NCI-H226 (cell line): ENCODE measurements around the gene EYA2.
"Not testable (repeated sequence)": the region's sequence is repeated elsewhere in the genome, so short reads cannot be mapped to it uniquely, and the experiment has no call there.

Experiments
- DNase-seq: peaks from one replicate; pipeline ENCODE4 v3.0.0-alpha.2; 2015

Gene EYA2

DNA sequence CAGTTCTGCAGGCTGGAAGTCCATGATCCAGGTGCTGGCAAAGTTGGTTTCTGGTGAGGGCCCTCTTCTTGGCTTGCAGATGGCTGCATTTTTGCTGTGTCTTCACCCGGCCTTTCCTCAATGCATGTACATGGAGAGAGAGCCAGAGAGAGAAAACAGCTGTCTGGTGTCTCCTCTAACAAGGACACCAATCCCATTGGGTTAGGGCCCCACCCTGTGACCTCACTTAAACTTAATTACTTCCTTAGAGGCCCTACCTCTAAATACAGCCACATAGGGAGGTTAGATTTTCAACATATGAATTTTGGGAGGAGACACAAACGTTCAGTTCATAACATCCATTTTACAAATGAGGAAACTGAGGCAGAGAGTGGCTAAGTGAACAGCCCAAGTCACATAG, 259.4 kb downstream of the EYA2 start:
- DNase-seq, result no peak

DNA sequence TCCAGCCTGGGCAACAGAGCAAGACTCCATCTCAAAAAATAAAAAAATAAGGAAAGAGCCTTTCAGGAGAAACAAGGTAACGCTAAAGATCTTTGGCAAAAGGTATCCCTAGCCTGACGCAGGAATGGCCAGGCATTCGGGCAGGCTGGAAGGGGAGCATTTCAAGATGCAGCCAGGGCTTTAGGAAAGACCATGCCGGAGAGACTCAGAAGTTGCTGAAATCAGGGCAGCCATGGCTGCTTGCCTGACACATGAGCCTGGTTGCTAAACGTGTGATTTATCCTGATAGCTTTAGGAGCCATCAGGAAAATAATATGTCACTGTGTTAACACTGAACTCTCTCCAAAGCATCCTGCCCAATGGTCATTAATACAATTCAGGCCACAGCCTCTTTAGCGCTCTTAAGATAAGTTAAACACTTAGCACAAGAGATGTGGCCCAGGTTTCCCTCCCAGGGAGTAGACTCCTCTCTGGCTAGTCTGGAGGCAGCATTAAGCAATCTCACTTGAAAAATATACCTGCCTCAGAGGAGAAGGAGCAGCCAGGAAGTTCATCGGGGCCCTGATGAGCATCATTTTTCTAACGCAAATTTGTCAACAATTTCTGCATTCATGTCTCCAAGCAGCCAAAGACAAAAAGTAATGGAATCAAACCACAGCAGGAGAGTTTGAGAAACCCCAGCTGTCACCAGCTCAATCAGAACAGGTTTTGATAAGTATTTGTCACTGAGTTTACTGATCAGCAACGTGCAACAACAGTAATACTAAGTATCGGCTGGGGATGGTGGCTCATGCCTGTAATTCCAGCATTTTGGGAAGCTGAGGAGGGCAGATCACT, 261.9 kb downstream of the EYA2 start:
- no peak for DNase-seq

DNA sequence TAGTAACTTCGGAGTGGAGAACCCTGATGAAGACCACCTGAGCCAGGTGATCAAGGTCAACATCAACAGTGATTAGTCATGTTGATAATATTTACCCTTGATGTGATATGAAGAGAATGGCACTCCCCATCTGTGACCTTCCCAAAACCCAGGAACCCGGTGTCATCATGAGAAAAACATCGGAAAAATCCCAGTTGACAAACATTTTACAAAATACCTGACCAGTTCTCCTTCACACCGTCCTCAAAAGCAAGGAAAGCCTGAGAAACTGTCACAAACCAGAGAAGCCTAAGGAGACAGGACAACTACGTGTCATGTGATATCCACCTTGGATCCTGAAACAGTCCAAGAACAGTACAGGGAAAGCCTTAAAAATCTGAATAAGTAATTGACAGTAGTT, 264.5 kb downstream of the EYA2 start:
- DNase-seq, result no peak

DNA sequence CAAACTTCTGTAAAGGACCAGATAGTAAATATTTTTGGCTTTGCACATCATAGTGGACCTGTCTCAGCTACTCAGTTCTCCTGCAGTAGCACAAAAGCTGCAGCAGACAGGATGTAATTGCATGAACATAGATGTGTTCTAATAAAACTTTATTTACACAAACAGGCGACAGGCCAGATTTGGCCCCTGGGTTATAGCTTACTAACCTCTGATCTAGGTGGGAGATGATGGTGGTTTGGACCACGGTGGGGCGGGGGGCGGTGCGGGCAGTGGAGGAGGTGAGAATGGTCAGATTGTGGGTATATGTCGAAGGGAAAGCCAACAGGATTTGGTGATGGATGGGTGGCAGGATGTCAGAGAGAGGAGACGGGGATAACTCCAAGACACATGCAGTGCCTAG, 265.6 kb downstream of the EYA2 start:
- no peak for DNase-seq

DNA sequence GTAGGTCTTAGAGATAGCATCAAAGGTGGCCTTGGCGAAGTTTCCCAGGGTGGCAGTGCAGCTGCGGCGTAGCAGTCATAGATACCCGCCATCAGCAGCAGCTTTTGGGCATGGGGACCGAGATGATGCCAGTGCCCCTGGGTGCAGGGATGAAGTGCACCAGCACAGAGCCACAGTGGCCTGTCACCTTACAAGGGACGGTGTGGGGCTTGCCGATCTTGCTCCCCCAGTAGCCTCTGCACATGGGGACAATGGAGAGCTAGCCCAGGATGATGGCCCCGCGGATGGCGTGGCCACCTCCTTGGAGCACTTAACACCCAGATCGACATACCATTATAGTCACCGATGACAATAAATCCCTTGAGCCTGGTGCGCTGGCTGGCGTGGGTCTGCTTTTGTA, 266.3 kb downstream of the EYA2 start:
- no peak for DNase-seq

DNA sequence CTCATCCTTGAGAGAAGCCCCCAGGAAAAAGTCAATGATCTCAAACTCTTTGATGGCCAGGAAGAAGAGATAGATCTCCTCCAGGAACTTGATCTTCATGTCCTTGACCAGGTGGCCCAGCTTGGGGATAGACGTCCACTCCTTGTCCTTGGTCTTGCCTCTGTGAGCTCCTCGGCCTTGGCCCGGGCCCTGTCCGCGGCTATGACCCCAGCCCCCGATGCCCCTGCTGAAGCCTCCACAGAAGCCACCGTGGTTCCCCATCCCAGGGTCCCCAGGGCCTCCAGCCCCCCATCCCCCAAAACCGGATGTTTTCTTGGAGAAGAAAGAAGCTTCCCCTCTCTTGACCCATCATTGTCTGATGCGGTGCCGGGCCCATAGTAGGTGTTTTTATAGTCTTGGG, 266.8 kb downstream of the EYA2 start:
- no peak for DNase-seq

DNA sequence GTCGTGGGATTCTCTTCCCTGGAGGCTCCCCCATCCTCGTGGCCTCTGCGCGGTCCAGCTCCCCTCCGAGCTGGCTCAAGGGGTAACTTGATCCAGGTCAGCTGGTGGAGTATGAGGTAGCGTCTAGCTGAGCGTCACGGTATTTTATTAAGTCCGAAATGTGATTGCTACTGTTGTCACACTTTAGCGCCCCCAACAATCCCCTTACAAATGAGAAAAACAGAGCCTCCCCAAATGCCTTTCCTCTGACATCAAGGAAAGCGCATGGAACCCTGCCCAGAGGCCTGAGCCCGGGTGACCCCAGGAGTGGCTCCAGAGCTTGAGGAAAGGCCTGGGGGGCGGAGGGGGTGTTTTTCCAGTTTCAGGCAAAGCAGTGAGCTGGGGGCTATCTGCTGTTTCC, 269.5 kb downstream of the EYA2 start:
- DNase-seq, result no peak

DNA sequence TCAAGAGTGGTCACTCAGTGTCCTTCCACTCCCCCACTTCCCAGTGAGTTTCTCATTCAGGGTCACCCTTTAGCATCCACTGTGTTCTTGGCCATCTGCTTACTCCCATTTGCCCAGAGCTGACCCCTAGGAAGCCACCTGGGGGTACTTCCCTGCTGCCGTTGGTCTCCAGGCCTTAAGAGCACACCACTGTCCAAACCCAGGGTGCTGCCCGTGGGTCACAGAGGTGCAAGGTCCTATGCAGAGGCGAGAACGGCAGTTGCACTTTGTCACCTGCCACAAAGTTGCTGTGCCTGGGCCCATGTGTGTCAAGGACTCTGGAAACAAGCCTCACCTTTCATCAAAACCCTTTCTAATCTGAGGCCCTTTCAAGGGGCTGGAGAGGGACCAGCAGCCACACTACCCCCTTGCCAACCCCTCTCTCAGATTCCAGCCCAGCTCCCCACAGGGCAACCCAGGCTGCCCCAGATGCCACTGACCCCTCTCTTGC, 270.8 kb downstream of the EYA2 start:
- DNase-seq, result no peak

DNA sequence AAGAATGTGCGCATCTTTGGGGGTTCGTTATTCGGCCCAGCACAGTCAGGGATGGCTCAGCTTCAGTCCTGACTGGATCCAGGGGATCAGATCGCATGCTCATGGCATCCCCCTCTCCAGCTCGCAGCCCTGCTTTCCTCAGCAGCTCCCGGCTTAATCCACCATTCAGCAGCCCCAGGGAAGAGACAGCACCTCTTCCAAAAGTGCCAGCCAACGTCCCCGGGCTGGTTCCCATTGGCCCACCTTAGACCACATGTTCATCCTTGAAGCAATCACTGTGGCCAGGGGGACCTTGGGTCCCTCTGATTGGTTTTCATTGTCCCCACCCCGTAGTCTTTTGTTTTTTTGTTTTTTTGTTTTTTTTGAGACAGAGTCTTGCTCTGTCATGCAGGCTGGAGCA, 273.2 kb downstream of the EYA2 start:
- no peak for DNase-seq

DNA sequence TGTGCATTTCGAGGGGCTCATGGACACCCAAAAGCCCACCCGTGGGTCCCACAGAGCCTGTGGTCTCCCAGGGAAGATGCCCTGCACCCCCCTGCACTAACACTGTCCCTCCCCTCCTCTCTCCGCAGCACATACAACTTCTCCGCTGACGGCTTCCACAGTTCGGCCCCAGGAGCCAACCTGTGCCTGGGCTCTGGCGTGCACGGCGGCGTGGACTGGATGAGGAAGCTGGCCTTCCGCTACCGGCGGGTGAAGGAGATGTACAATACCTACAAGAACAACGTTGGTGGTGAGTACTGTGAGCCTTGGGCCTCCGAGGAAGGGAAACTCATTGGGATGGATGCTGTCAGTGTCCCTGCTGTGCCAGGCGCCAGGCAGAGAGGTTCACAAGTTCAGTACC, 277.9 kb downstream of the EYA2 start:
- no peak for DNase-seq

DNA sequence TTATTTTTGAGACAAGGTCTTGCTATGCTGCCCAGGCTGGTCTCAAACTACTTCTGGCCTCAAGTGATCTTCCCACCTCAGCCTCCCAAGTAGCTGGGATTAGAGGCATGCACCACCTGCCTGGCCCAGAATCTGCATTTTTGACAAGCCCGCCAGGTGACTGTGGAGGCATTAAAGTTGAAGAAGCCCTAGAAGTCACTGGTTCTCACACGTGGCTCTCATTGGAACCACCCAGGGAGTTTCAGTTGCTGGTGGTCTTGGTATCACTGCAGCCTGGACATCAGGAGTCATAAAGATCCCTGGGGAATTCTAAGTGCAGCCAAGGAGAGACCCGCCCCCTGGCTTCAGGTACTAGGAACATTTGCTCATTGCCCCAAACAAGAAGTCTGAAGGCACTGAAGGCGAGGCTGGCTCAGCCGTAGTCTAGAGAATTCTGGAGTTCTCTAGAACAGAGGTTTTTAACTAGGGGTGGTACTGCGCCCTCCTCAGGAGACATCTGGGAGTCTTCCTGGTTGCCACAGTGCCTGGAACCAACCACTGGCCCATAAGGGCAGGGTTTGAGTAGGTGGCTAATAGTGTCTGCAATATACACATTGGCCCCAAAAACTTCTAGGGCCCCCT, 279.1 kb downstream of the EYA2 start:
- no peak for DNase-seq

DNA sequence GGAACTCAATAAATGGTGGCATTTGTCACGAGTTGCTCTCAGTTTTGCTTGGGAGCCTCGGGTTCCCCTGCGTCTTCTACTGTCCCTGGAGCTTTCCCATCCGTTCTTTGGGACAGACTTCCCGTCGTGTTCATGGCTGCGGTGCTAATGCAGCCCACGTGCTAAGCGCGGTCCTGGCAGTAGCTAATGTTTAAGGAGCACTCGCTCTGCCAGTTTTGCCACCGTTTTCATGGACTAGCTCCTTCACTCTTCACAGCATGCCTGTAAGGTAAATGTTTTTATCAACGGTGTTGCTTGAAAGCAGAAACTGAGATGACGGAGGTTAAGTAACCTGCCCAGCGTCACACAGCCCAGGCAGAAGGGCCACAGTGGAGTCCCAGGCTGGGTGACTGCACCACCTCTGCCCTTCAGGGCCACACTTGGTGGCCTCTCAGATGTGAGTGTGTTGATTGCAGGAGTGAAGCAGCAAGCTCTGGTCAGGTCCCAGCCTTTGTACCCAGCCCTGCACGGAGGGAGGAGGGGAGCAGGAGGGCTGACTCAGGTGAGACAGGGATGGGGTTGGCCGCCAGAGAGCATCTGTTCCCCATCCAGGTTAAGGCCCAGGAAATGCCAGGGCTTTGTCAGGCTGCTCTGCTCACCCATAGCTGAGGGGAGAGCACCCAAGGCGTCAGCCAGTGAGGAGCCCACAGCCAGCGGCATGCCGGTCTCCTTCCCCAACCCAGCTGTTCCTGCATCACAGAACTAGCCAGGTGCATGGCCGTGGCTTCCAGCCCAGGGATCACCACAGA, 280.0 kb downstream of the EYA2 start:
- DNase-seq, result no peak

DNA sequence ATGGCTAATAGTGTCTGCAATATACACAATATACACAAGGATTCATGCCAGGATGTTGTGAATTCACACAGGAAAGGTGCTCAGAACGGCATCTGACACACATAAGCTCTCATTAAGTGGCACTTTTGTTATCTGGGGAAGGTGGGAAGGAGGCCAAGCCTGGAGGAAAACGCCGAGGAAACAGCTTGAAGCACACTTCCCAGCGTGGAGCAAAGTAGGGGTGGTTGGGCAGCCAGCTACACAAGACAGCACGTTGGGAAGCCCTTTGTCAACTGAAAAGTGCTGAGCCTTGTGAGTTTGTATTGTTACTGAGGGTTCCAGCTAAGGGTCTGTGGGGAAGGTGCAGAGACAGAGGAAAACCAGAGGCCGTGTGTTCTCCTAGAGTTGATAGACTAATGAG, 280.9 kb downstream of the EYA2 start:
- no peak for DNase-seq

DNA sequence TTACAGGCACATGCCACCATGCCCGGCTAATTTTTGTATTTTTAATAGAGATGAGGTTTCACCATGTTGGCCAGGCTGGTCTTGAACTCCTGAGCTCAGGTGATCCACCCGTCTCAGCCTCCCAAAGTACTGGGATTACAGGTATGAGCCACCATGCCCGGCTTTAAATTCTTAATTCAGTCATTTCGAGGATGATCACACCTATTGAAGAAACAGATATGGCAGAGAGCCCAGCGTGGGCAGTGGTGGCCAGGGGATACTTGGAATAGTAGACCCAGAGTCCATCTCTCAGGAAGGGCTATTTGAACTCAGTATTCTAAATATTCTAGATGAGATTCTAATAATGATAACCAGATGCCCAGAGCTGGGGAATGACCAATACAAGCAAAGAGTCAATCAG, 281.6 kb downstream of the EYA2 start:
- not testable (repeated sequence) for DNase-seq

DNA sequence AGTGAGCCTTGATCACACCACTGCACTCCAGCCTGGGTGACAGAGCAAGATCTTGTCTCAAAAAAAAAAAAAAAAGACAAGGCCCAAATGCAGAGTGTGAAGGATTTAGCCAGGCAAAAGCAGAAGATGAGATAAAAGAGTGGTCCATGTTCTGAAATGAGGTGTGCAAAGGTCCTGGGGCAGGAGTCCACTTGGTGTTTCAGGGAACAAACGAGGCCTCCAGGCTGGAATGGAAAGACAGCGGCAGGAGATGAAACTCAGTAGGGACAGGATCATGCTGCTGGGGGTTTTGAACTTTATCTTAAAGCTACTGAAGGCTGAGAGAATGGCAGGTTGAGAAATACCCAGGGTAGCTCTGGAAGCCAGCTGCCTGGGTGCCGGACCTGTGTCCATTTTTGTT, 283.6 kb downstream of the EYA2 start:
- no peak for DNase-seq

DNA sequence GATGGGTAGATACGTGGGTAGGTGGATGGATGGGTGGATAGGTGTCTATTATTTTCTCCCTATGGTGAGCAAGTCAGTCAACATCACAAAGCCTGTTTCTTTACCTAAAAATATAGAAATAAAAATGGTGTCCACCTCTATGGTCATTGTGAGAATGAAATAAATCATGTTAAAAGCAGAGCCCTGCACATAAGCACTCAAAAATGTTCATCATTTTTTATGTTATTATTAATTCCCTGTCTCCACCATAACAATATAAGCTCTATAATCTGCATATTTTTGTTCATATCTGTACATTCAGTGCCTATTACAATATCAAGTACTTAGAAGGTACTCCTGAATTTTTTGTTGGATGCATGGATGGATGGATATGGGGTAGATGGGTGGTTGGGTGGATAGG, 284.2 kb downstream of the EYA2 start:
- no peak for DNase-seq

DNA sequence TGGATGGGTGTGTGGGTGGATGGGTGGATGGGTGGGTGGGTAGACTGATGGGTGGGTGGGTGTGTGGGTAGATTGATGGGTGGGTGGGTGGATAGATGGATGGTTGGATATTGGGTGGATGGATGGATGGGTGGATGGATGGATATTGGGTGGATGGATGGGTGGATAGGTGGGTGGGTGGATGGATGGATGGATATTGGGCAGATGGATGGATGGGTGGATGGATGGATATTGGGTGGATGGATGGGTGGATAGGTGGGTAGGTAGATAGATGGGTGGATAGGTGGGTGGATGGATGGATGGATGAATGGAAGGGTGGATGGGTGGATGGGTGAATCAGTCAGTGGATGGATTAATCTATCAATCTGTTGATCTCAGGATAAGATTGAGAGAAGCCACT, 284.6 kb downstream of the EYA2 start:
- no peak for DNase-seq

DNA sequence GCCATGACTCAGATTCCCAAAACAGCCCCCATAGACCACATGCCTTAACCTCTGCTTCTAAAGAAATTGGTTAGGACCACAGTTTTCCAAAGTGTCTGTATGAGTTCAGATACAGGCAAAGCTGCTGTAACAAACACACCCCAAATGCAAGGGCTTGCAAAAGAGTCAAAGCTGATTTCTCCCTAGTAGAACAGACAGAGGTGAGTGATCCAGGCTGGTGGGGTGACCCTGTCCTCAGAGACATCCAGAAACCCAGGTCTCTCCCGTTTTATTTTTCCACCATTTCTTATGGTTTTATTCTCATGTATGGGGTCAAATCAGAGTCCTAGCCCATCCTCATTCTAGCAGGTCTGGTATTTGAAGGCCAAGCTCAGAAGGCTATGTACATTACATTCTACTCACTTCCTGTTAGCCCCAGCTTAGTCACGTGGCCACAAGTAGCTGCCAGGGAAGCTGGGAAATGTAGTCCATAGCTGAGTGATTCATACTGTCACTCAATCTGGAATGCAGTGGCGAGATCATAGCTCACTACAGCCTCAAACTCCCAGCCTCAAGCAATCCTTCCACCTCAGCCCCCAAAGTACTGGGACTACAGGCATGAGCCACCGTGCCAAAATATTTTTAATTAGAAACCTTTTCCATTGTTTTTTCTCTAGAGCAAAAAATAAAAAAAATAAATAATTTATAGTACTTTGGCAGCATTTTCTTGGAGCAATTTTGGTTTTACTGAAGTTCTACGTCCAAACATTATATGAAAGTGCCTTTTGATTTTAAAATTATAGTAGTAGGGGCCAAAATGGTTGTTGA, 286.6 kb downstream of the EYA2 start:
- DNase-seq, result peak; percentile 81

DNA sequence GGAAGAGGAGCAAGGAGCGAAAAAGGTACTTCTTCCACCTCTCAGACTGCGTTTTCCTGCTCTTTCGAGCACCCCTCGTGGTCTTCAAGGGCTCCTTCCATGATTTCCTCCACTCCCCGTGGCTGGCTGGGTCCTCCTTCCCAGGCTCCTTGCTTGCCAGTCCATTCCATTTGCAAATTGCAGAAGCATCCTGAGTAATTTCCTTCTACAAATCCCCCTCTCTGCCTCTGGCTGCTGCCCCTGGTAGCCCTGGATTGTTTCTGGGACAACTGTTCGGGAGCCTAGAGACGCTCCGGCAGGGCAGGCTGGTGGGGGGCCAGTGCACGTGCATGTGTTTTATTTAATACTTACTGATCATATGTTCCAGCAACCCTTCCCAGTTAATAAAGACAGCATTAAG, 288.7 kb downstream of the EYA2 start:
- no peak for DNase-seq

DNA sequence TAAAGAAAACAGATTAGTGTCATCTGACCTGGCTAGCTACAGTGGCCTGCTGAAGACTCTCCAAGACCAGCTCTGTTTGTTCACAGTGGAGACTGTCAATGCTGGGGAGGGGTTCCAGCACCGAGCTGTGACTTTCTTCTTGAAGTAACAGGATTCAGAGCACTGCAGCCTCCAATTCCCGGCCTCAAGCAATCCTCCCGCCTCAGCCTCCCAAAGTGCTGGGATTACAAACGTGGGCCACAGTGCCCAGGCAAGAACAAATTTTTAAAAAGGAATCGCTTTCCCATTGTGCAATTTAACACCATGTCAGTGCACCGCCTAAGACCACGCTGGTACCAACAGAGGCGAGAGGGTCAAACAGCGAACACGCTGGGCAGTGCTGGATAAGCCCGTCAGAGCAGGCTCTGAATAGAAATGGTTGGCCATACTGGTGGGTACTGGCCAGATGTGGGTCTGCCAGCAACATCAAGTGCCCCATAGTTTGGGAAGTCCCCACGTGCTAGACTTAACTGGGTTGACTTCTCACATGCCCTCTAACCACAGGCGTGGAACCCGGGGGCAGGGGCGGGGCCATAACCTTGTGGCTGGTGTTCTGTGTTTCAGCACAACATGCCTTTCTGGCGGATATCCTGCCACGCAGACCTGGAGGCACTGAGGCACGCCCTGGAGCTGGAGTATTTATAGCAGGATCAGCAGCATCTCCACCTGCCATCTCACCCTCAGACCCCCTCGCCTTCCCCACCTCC, 293.0 kb downstream of the EYA2 start:
- no peak for DNase-seq

DNA sequence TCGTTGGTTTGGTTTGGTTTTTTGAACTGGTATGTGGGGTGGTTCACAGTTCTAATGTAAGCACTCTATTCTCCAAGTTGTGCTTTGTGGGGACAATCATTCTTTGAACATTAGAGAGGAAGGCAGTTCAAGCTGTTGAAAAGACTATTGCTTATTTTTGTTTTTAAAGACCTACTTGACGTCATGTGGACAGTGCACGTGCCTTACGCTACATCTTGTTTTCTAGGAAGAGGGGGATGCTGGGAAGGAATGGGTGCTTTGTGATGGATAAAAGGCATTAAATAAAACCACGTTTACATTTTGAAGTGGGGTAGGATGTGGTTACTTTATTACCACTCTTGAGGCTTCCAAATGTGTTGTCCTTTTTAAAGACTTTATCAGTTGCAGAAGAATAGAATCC, 293.9 kb downstream of the EYA2 start:
- no peak for DNase-seq

DNA sequence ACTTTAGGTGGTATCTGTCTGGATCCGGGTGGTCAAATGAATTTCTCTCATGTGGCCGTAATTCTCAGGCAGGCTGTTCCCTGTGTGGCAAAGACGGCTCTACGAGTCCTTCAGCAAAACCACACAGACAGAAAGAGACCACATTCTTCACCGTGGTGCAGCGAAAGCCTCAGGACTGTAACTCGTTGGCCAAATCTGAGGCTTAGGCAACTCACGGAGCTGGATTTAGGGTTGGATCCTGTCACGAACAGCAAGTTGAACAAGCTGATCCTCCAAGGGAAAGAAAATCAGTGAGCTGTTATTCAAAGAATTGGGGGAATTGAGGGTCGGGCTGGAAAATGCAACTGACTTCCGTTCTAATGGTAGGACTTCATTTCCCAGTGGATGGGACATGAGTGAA, 294.4 kb downstream of the EYA2 start:
- no peak for DNase-seq
